HepG2 (cell line): Measurements from ENCODE around the gene CSNK2A2. TPM values are rescaled to one million over a fixed set of nuclear protein-coding genes. Genes with fewer than 3 reads are reported as not detected.

ENCODE experiments used
- ATAC-seq: fragments of 200-7000 bp; cut with Tn5 transposase; 3 replicates; pipeline ENCODE4 v1.9.1; 2020; ENCODE audit warnings: mild to moderate bottlenecking, moderate library complexity
- BruUV-seq: library from RNA; stranded (reverse); fragments of 400-500 nt; replicated peaks from 2 replicates; lab custom pipeline; 2021; lab: Mats Ljungman, UMichigan
- CTCF ChIA-PET: fragments of 300-600 bp; formaldehyde crosslinking; extraction: SDS; loops from one replicate; lab custom pipeline; 2021; ENCODE audit warnings: low total read pairs, inconsistent platforms, low intra/inter-chr PET ratio; lab: Yijun Ruan, JAX
- POLR2A ChIA-PET: fragments of 350-600 bp; sonication (Branson Sonifier 250); formaldehyde crosslinking; loops from one replicate; lab custom pipeline; 2020; ENCODE audit warnings: antibody characterized with exemption, inconsistent platforms; lab: Yijun Ruan, JAX
- DNase-seq: peaks from one replicate; pipeline ENCODE4 v3.0.0-alpha.2; 2015; ENCODE audit warnings: low spot score
- FAIRE-seq: peaks from 3 replicates; lab custom pipeline; 2011; peaks lifted over from hg19 to GRCh38; lab: Jason Lieb, UNC
- H2AFZ ChIP-seq: one replicate; pipeline ENCODE4 v1.6.1; 2011; ENCODE audit warnings: low read length, inconsistent platforms
- H3K27ac ChIP-seq: fragments of 300-600 bp; 3 replicates; pipeline ENCODE4 v1.8.0; 2011; ENCODE audit warnings: mixed run types, mild to moderate bottlenecking, mixed read lengths, low read length, inconsistent platforms; ENCODE audit not compliant: insufficient read depth; ENCODE audit errors: extremely low read length
- H3K27me3 ChIP-seq, 2 experiments: fragments of 200-600 bp in 1 of 2; 2 replicates in 1 of 2; 3 replicates in 1 of 2; pipeline versions ENCODE4 v1.6.0 to v1.8.0; 2011; ENCODE audit warnings: low read length in 2 of 2, mild to moderate bottlenecking in 2 of 2, moderate library complexity in 2 of 2, inconsistent platforms in 1 of 2; ENCODE audit not compliant: insufficient read depth in 2 of 2, control insufficient read depth in 1 of 2
- H3K36me3 ChIP-seq, 2 experiments: fragments of 200-600 bp in 1 of 2; replicated peaks in 1 of 2; 2 replicates in 1 of 2; 3 replicates in 1 of 2; pipeline versions ENCODE4 v1.5.1 to v1.8.0; 2011; ENCODE audit warnings: low read length in 2 of 2, inconsistent platforms in 1 of 2; ENCODE audit not compliant: insufficient read depth in 2 of 2, control insufficient read depth in 1 of 2
- H3K4me1 ChIP-seq: 2 replicates; pipeline ENCODE4 v1.5.1; 2012; ENCODE audit warnings: low read length, inconsistent platforms; ENCODE audit not compliant: insufficient read depth
- H3K4me2 ChIP-seq: 2 replicates; pipeline ENCODE4 v1.6.0; 2011; ENCODE audit warnings: low read depth, low read length, inconsistent platforms
- H3K4me3 ChIP-seq, 3 experiments: fragments of 200-600 bp in 1 of 3; sonication (generic), shearing (Covaris generic) in 1 of 3; replicated peaks in 1 of 3; 2 replicates each; pipeline ENCODE4 v1.5.1; 2011 to 2016; ENCODE audit warnings: low read length in 3 of 3, inconsistent platforms in 2 of 3, low read depth in 2 of 3, mild to moderate bottlenecking in 2 of 3, control low read depth in 1 of 3, mixed read lengths in 1 of 3; ENCODE audit not compliant: insufficient read depth in 1 of 3
- H3K79me2 ChIP-seq: one replicate; pipeline ENCODE4 v1.6.1; 2011; ENCODE audit warnings: low read length, inconsistent platforms; ENCODE audit not compliant: insufficient read depth
- H3K9ac ChIP-seq: 2 replicates; pipeline ENCODE4 v1.6.0; 2011; ENCODE audit warnings: mild to moderate bottlenecking, low read depth, low read length, inconsistent platforms; ENCODE audit not compliant: insufficient read depth
- H3K9me3 ChIP-seq: 2 replicates; pipeline ENCODE4 v1.5.1; 2012; ENCODE audit warnings: mild to moderate bottlenecking, low read length
- H4K20me1 ChIP-seq: 2 replicates; pipeline ENCODE4 v1.6.0; 2011; ENCODE audit warnings: inconsistent platforms, mild to moderate bottlenecking, low read length, moderate library complexity; ENCODE audit not compliant: insufficient read depth
- ATF7 ChIP-seq, 2 experiments: fragments of 450-650 bp in 1 of 2; sonication (generic) in 1 of 2; formaldehyde crosslinking in 1 of 2; IDR thresholded peaks; 2 replicates each; pipeline versions ENCODE4 v1.4.0 to v1.6.1; 2016 to 2020; ENCODE audit warnings: antibody characterized with exemption in 1 of 2, mild to moderate bottlenecking in 1 of 2, missing genetic modification reagents in 1 of 2
- EED ChIP-seq: sonication (generic); formaldehyde crosslinking; IDR thresholded peaks from 2 replicates; pipeline ENCODE4 v1.5.0; 2020; ENCODE audit warnings: mild to moderate bottlenecking, missing genetic modification reagents
- ELF3 ChIP-seq: IDR thresholded peaks from 2 replicates; pipeline ENCODE4 v1.6.1; 2016; ENCODE audit warnings: missing genetic modification reagents, missing compliant biosample characterization
- FLYWCH1 ChIP-seq: sonication (generic); formaldehyde crosslinking; IDR thresholded peaks from 2 replicates; pipeline ENCODE4 v1.8.1; 2023; ENCODE audit warnings: mild to moderate bottlenecking, missing genetic modification reagents
- NFE2L1 ChIP-seq: sonication (generic); formaldehyde crosslinking; IDR thresholded peaks from 2 replicates; pipeline ENCODE4 v1.4.0; 2020; ENCODE audit warnings: missing genetic modification reagents, mild to moderate bottlenecking, borderline replicate concordance
- NFYC ChIP-seq: IDR thresholded peaks from 2 replicates; pipeline ENCODE4 v1.6.1; 2016; ENCODE audit warnings: missing genetic modification reagents, missing compliant biosample characterization
- NR1H2 ChIP-seq: sonication (generic); formaldehyde crosslinking; IDR thresholded peaks from 2 replicates; pipeline ENCODE4 v1.8.1; 2022; ENCODE audit warnings: low read depth, missing genetic modification reagents, borderline replicate concordance
- PAXIP1 ChIP-seq: sonication (generic); formaldehyde crosslinking; conservative IDR thresholded peaks from 2 replicates; pipeline ENCODE4 v1.4.0; 2020; ENCODE audit warnings: mild to moderate bottlenecking, missing genetic modification reagents, moderate library complexity
- REL ChIP-seq: sonication (generic); formaldehyde crosslinking; conservative IDR thresholded peaks from 2 replicates; pipeline ENCODE4 v1.8.0; 2022; ENCODE audit warnings: mild to moderate bottlenecking, missing genetic modification reagents, moderate library complexity
- RELA ChIP-seq: sonication (generic); formaldehyde crosslinking; IDR thresholded peaks from 2 replicates; pipeline ENCODE4 v1.4.0; 2020; ENCODE audit warnings: missing genetic modification reagents
- SALL2 ChIP-seq: sonication (generic); formaldehyde crosslinking; IDR thresholded peaks from 2 replicates; pipeline ENCODE4 v1.8.1; 2023; ENCODE audit warnings: mild to moderate bottlenecking, missing genetic modification reagents, inconsistent platforms
- THAP7 ChIP-seq: sonication (generic); formaldehyde crosslinking; IDR thresholded peaks from 2 replicates; pipeline ENCODE4 v1.8.1; 2023; ENCODE audit warnings: mild to moderate bottlenecking, missing genetic modification reagents
- USF2 ChIP-seq, 2 experiments: sonication (generic) in 1 of 2; formaldehyde crosslinking in 1 of 2; IDR thresholded peaks; 2 replicates each; pipeline versions ENCODE4 v1.5.1 to v1.6.1; 2011 to 2020; ENCODE audit warnings: borderline replicate concordance in 1 of 2, low read depth in 1 of 2, low read length in 1 of 2, mild to moderate bottlenecking in 1 of 2, missing genetic modification reagents in 1 of 2, moderate library complexity in 1 of 2
- ZNF251 ChIP-seq: sonication (generic); formaldehyde crosslinking; IDR thresholded peaks from 2 replicates; pipeline ENCODE4 v1.9.0; 2021; ENCODE audit warnings: mild to moderate bottlenecking, missing genetic modification reagents
- ZNF329 ChIP-seq: sonication (generic); formaldehyde crosslinking; IDR thresholded peaks from 2 replicates; pipeline ENCODE4 v1.9.0; 2021; ENCODE audit warnings: low read depth, mild to moderate bottlenecking, missing genetic modification reagents
- ZNF543 ChIP-seq: sonication (generic); formaldehyde crosslinking; IDR thresholded peaks from 2 replicates; pipeline ENCODE4 v1.4.0; 2020; ENCODE audit warnings: mild to moderate bottlenecking, missing genetic modification reagents
- ZNF598 ChIP-seq: sonication (generic); formaldehyde crosslinking; IDR thresholded peaks from 2 replicates; pipeline ENCODE4 v1.5.1; 2020; ENCODE audit warnings: mild to moderate bottlenecking, missing genetic modification reagents, borderline replicate concordance
- ZNF724P ChIP-seq: sonication (generic); formaldehyde crosslinking; IDR thresholded peaks from 2 replicates; pipeline ENCODE4 v1.8.0; 2022; ENCODE audit warnings: missing genetic modification reagents, borderline replicate concordance
- WGBS: methylation state at CpG from one replicate; pipeline ENCODE4 v1.1.6; 2017; ENCODE audit warnings: low lambda C conversion rate; 5-methylcytosine and 5-hydroxymethylcytosine counted together
- in situ Hi-C: cut with HindIII; loops from 2 replicates; pipeline ENCODE4 v1.10.0; 2017; ENCODE audit warnings: low pct_unique_long_range_greater_than_20kb; ENCODE audit not compliant: extremely low pct_ligation_motif_present
- intact Hi-C: fragments of 100-400 bp; cut with micrococcal nuclease; formaldehyde crosslinking; loops from one replicate; pipeline ENCODE4 v1.10.0; 2022; ENCODE audit not compliant: unreplicated experiment
- polyA plus RNA-seq, 8 experiments: library from polyadenylated mRNA; depleted of rRNA in 3 of 8; stranded (reverse) in 7 of 8; unstranded in 1 of 8; fragments of >200 nt; fragmentation: Illumina TruSeq in 4 of 8; extraction: Trizol in 4 of 8; gene quantifications; 2 replicates each; pipeline versions ENCODE4 v1.2.1 to v1.2.3, GENCODE V29; 2011 to 2016; ENCODE audit warnings: low read depth in 4 of 8, missing spikeins in 1 of 8, mixed read lengths in 1 of 8; ENCODE audit not compliant: insufficient read depth in 1 of 8
- total RNA-seq, 5 experiments: library from RNA; depleted of rRNA; stranded (reverse); fragments of >200 nt; fragmentation: Illumina TruSeq; extraction: Trizol; gene quantifications; 2 replicates each; pipeline ENCODE4 v1.2.3, GENCODE V29; 2016; ENCODE audit warnings: low read depth in 1 of 5

Gene CSNK2A2
- total and polyA plus RNA-seq, 2 of the 13 experiments (the other 11 are each of a cell fraction or from before 2014, with no cell fraction given): 46.4 to 56.9 TPM

GRCh38 chr16:58225965-58226602 lies 28.2 kb upstream of the CSNK2A2 start:
- H3K27ac ChIP-seq: no peak overlapping the region
- no TSS peak for BruUV-seq
- no peak overlapping the region for H3K4me2 ChIP-seq
- DNase-seq (no peak), FAIRE-seq (no peak), ATAC-seq (no peak)
- H3K9ac ChIP-seq: no peak overlapping the region
- intact Hi-C loops (no loop called here), in situ Hi-C loops (no loop called here)
- no peaks in the 10 kb centered on the region for H4K20me1 ChIP-seq
- H3K79me2 ChIP-seq: no peaks in the 10 kb centered on the region
- 52% methylated on average over 7 of the region's 8 CpGs for WGBS
- no peaks in the 10 kb centered on the region; a peak in 1 of 5 replicates for H3K27me3 ChIP-seq
- H3K36me3 ChIP-seq: no peaks in the 10 kb centered on the region
- no peaks in the 10 kb centered on the region for H3K9me3 ChIP-seq
- H3K4me1 ChIP-seq: peaks cover 26% of the 10 kb centered on the region
- no peak overlapping the region for H2AFZ ChIP-seq
- H3K4me3 ChIP-seq: no peak overlapping the region
- POLR2A ChIA-PET: no interaction called here
- CTCF ChIA-PET: no interaction called here
- TF ChIP-seq NR1H2 (CRISPR knock-in tag) (no peak), ZNF329 (CRISPR knock-in tag) (peak; percentile 91), SALL2 (CRISPR knock-in tag) (no peak), REL (CRISPR knock-in tag) (no peak), FLYWCH1 (no peak), PAXIP1 (CRISPR knock-in tag) (no peak), EED (CRISPR knock-in tag) (no peak), ZNF724P (no peak), THAP7 (CRISPR knock-in tag) (no peak), NFE2L1 (CRISPR knock-in tag) (no peak), ELF3 (CRISPR knock-in tag) (no peak), ZNF543 (CRISPR knock-in tag) (no peak), ATF7 (IDR thresholded peaks at IDR 0.05) (peak; percentile 79), ATF7 (CRISPR knock-in tag; IDR thresholded peaks at IDR 0.05) (no peak), USF2 (IDR thresholded peaks at IDR 0.05; ENCODE audit: low read depth, low read length) (peak; percentile 36; the same call in 1 of the 2 replicates), USF2 (CRISPR knock-in tag; IDR thresholded peaks at IDR 0.05; ENCODE audit: borderline replicate concordance) (no peak; the same call in 1 of the 2 replicates), RELA (CRISPR knock-in tag) (no peak), ZNF251 (CRISPR knock-in tag) (no peak), NFYC (CRISPR knock-in tag) (0 out of 2 replicates have a peak, but pooled peaks have one; percentile 32), ZNF598 (CRISPR knock-in tag) (no peak)
